Endothelial cell of umbilical vein (primary cell): ENCODE data around the gene RASD1. TPM values are rescaled to one million over a fixed set of nuclear protein-coding genes. Genes with fewer than 3 reads are reported as not detected.

Experiments
- BruUV-seq: library from RNA; stranded (reverse); fragments of 400-500 nt; replicated peaks from 2 replicates; lab custom pipeline; 2021; lab: Mats Ljungman, UMichigan
- CTCF ChIA-PET: fragments of 300-600, 350-600 bp; sonication (Branson Sonifier 250); formaldehyde crosslinking; loops from one replicate; lab custom pipeline; 2021; ENCODE audit warnings: antibody characterized with exemption, inconsistent platforms; lab: Charles Lee
- POLR2A ChIA-PET: fragments of 300-600, 350-600 bp; sonication (Branson Sonifier 250); formaldehyde crosslinking; loops from one replicate; lab custom pipeline; 2021; ENCODE audit warnings: antibody characterized with exemption, inconsistent platforms; lab: Charles Lee
- DNase-seq: peaks from one replicate; pipeline ENCODE4 v3.0.0-alpha.2; 2011; ENCODE audit warnings: low read depth, low spot score
- FAIRE-seq: peaks from 2 replicates; lab custom pipeline; 2011; peaks lifted over from hg19 to GRCh38; lab: Jason Lieb, UNC
- H2AFZ ChIP-seq: 2 replicates; pipeline ENCODE4 v1.6.0; 2012; ENCODE audit warnings: low read depth, low read length, control low read depth, inconsistent platforms
- H3K27ac ChIP-seq: 2 replicates; pipeline ENCODE4 v1.5.1; 2011; ENCODE audit warnings: low read depth, mild to moderate bottlenecking, control low read depth, low read length, moderate library complexity; ENCODE audit not compliant: insufficient read depth
- H3K27me3 ChIP-seq, 2 experiments: 2 replicates each; pipeline versions ENCODE4 v1.6.0 to v1.6.1; 2011; ENCODE audit warnings: low read length in 2 of 2, mixed read lengths in 1 of 2; ENCODE audit not compliant: control insufficient read depth in 2 of 2, insufficient read depth in 2 of 2
- H3K36me3 ChIP-seq, 2 experiments: 2 replicates in 1 of 2; 3 replicates in 1 of 2; pipeline ENCODE4 v1.5.1; 2011; ENCODE audit warnings: low read length in 2 of 2, mild to moderate bottlenecking in 1 of 2, moderate library complexity in 1 of 2; ENCODE audit not compliant: control insufficient read depth in 2 of 2, insufficient read depth in 2 of 2; ENCODE audit errors: extremely low read depth in 1 of 2
- H3K4me1 ChIP-seq: 3 replicates; pipeline ENCODE4 v1.5.1; 2011; ENCODE audit warnings: mild to moderate bottlenecking, low read length; ENCODE audit not compliant: control insufficient read depth, insufficient read depth; ENCODE audit errors: extremely low read depth
- H3K4me2 ChIP-seq: 2 replicates; pipeline ENCODE4 v1.6.1; 2011; ENCODE audit warnings: low read length, control low read depth, mixed read lengths; ENCODE audit not compliant: insufficient read depth
- H3K4me3 ChIP-seq, 3 experiments: fragments of 200-600 bp in 1 of 3; sonication (generic), shearing (Covaris generic) in 1 of 3; replicated peaks in 1 of 3; 2 replicates each; pipeline ENCODE4 v1.5.1; 2011 to 2016; ENCODE audit warnings: control low read depth in 3 of 3, low read length in 3 of 3, mild to moderate bottlenecking in 2 of 3, inconsistent platforms in 1 of 3, low read depth in 1 of 3, moderate library complexity in 1 of 3; ENCODE audit not compliant: insufficient read depth in 1 of 3
- H3K79me2 ChIP-seq: 2 replicates; pipeline ENCODE4 v1.6.0; 2012; ENCODE audit warnings: low read length, inconsistent platforms; ENCODE audit not compliant: control insufficient read depth, insufficient read depth
- H3K9ac ChIP-seq: replicated peaks from 2 replicates; pipeline ENCODE3; 2011; ENCODE audit warnings: low read length, control low read depth; ENCODE audit not compliant: insufficient read depth; ENCODE audit errors: extremely low read depth
- H3K9me1 ChIP-seq: replicated peaks from 3 replicates; pipeline ENCODE4 v1.6.0; 2011; ENCODE audit warnings: mild to moderate bottlenecking, low read length; ENCODE audit not compliant: control insufficient read depth, insufficient read depth; ENCODE audit errors: extremely low read depth
- H3K9me3 ChIP-seq: replicated peaks from 2 replicates; pipeline ENCODE4 v1.5.1; 2012; ENCODE audit warnings: low read length, inconsistent platforms; ENCODE audit not compliant: control insufficient read depth, insufficient read depth
- H4K20me1 ChIP-seq: replicated peaks from 2 replicates; pipeline ENCODE3; 2011; ENCODE audit warnings: mild to moderate bottlenecking, low read length; ENCODE audit not compliant: control insufficient read depth, insufficient read depth; ENCODE audit errors: extremely low read depth
- EZH2 ChIP-seq: IDR thresholded peaks from 2 replicates; pipeline ENCODE4 v1.6.1; 2012; ENCODE audit warnings: borderline replicate concordance, low read depth, mild to moderate bottlenecking, moderate library complexity, low read length, inconsistent platforms; ENCODE audit not compliant: severe bottlenecking
- FOS ChIP-seq: IDR thresholded peaks from 2 replicates; pipeline ENCODE4 v1.6.1; 2011; ENCODE audit warnings: mild to moderate bottlenecking, low read length, moderate library complexity, borderline replicate concordance; ENCODE audit not compliant: insufficient read depth
- GATA2 ChIP-seq: IDR thresholded peaks from 2 replicates; pipeline ENCODE4 v1.7.0; 2011; ENCODE audit warnings: low read depth, mild to moderate bottlenecking, moderate library complexity, mixed read lengths, low read length; ENCODE audit not compliant: insufficient read length, insufficient read depth
- JUN ChIP-seq: IDR thresholded peaks from 2 replicates; pipeline ENCODE4 v1.6.1; 2011; ENCODE audit warnings: borderline replicate concordance, low read depth; ENCODE audit not compliant: insufficient read length, insufficient read depth
- MAX ChIP-seq: IDR thresholded peaks from 2 replicates; pipeline ENCODE4 v1.6.1; 2011; ENCODE audit not compliant: insufficient read depth, insufficient read length
- MYC ChIP-seq: IDR thresholded peaks from one replicate; pipeline ENCODE4 v1.6.1; 2011; ENCODE audit warnings: mild to moderate bottlenecking, low read depth, low read length
- POLR2A ChIP-seq: IDR thresholded peaks from 2 replicates; pipeline ENCODE4 v1.6.1; 2012; ENCODE audit warnings: low read depth, mild to moderate bottlenecking, control low read depth, low read length
- POLR2AphosphoS5 ChIP-seq: IDR thresholded peaks from 2 replicates; pipeline ENCODE4 v1.6.1; 2012; ENCODE audit warnings: low read depth, mild to moderate bottlenecking, control low read depth, low read length, moderate library complexity; ENCODE audit not compliant: insufficient read depth
- dilution Hi-C: fragments of 300-500 bp; cut with MboI; formaldehyde crosslinking; loops from one replicate; pipeline ENCODE4 v1.15.0; 2019; ENCODE audit warnings: low sequenced_read_pairs; ENCODE audit not compliant: extremely low pct_ligation_motif_present
- intact Hi-C: fragments of 100-400 bp; cut with micrococcal nuclease; formaldehyde crosslinking; loops from one replicate; pipeline ENCODE4 v1.10.0; 2022
- polyA plus RNA-seq, 4 experiments: library from polyadenylated mRNA; depleted of rRNA in 3 of 4; stranded (reverse) in 3 of 4; unstranded in 1 of 4; fragments of >200 nt; gene quantifications; 2 replicates each; pipeline versions ENCODE4 v1.2.1 to v1.2.3, GENCODE V29; 2011 to 2012; ENCODE audit warnings: missing spikeins in 1 of 4
- total RNA-seq: library from RNA; stranded (reverse); gene quantifications from 2 replicates; pipeline ENCODE4 v1.2.3, GENCODE V29; 2021
- TF ChIP-seq, protein P1 (sequence below), 2 donors: IDR thresholded peaks; 1 replicate in 1 of 2; 2 replicates in 1 of 2; pipeline ENCODE4 v1.5.1; 2011; ENCODE audit warnings: low read length in 2 of 2, mild to moderate bottlenecking in 2 of 2, moderate library complexity in 2 of 2, control low read depth in 1 of 2, inconsistent platforms in 1 of 2, low read depth in 1 of 2; ENCODE audit not compliant: insufficient read depth in 1 of 2; ENCODE audit errors: extremely low read depth in 1 of 2

The RASD1 gene
- total and polyA plus RNA-seq, 2 donors (not counting 3 experiments of a cell fraction or from before 2014, with no cell fraction given): 4.2 to 15.7 TPM

DNA sequence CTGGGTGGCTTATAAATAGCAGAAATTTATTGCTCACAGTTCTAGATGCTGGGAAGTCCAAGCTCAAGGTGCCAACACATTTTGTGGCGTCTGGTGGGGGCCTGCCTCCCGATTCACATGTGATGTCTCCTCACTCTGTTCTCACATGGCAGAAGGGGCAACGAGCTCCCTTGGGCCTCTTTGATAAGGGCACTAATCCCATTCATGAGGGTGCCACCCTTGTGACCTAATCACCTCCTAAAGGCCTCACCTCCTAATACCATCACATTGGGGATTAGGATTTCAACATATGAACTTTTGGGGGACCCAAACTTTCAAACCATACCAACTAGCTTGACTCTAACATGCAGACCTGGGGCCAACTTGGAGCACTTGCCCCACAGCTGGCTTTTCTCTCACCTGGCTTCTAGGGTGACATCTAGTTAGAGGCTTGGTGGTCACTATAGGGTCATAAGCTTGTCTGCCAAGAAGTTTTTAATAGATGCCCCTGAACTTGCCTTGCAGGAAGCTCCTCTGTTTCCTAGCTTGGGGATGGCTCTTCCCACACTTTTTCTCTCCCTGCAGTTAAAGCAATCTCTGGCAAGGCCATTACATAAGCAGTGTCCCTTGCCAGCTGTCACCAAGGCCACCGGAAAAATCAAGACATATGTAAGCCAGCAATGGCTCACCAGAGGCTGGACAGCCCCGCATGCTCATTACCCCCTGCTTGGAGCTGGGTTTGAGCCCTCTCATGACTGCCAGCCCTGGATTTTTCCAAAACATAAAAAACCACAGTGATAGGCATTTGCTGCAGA lies 27.8 kb downstream of the RASD1 start:
- POLR2A ChIA-PET: no interaction called here
- dilution Hi-C loops: loop anchor here (10.0 kb wide), 1 partner anchor 94 kb away; no protein-coding TSS in a partner anchor
- Histone ChIP-seq H2AFZ (no peak overlapping the region), H3K9me3 (no peaks in the 10 kb centered on the region), H3K4me3 (no peak overlapping the region), H3K9me1 (no peaks in the 10 kb centered on the region), H3K4me1 (no peaks in the 10 kb centered on the region), H3K27me3 (peaks cover 38 to 51% of the 10 kb centered on the region in 2 experiments), H4K20me1 (no peaks in the 10 kb centered on the region), H3K4me2 (no peak overlapping the region), H3K27ac (no peak overlapping the region), H3K36me3 (no peaks in the 10 kb centered on the region), H3K79me2 (no peaks in the 10 kb centered on the region), H3K9ac (no peak overlapping the region)
- no TSS peak for BruUV-seq
- no peak for TF ChIP-seq MAX
- no peak for TF ChIP-seq POLR2AphosphoS5
- no peak for TF ChIP-seq JUN
- TF ChIP-seq POLR2A: no peak
- TF ChIP-seq, protein P1, sequence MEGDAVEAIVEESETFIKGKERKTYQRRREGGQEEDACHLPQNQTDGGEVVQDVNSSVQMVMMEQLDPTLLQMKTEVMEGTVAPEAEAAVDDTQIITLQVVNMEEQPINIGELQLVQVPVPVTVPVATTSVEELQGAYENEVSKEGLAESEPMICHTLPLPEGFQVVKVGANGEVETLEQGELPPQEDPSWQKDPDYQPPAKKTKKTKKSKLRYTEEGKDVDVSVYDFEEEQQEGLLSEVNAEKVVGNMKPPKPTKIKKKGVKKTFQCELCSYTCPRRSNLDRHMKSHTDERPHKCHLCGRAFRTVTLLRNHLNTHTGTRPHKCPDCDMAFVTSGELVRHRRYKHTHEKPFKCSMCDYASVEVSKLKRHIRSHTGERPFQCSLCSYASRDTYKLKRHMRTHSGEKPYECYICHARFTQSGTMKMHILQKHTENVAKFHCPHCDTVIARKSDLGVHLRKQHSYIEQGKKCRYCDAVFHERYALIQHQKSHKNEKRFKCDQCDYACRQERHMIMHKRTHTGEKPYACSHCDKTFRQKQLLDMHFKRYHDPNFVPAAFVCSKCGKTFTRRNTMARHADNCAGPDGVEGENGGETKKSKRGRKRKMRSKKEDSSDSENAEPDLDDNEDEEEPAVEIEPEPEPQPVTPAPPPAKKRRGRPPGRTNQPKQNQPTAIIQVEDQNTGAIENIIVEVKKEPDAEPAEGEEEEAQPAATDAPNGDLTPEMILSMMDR (IDR thresholded peaks at IDR 0.05; ENCODE audit: extremely low read depth in 1 of 2, insufficient read depth in 1 of 2, low read depth in 1 of 2, low read length in 2 of 2): no peak
- TF ChIP-seq MYC: no peak
- no peak for TF ChIP-seq GATA2
- TF ChIP-seq EZH2: no peak
- no peak for TF ChIP-seq FOS
- intact Hi-C loops: loop anchor here (5.0 kb wide), 1 partner anchor 59 kb away; no protein-coding TSS in a partner anchor
- DNase-seq (no peak), FAIRE-seq (no peak)
- CTCF ChIA-PET: interaction anchor here (1.7 kb wide), 1 partner anchor 28 kb away, joined by 6 read pairs; the partner anchor contains the start of gene RASD1
